Measurements from ENCODE around the gene MSRB3.

The MSRB3 gene

DNA sequence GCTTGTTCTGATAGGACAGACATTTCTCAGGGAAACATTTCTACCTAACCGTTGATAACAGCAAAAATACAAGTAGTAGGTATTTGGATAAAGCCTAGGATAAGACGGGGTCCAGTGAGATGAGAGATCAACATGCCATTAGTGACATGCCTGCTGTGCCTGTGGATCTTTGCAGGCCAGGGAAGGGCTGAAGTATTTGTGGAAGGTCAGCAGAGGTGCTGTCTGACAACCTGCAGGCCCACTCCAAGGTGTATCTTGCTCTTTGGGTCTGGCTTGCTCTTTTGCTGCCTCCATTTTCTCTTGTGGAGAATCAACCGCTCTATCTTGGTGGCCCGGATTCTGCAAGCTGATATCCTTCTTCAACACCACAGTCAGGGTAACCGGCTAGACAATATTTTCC lies 46.7 kb downstream of the MSRB3 start:
- no peak for DNase-seq (ENCODE audit: low read depth in 3 of 3)

DNA sequence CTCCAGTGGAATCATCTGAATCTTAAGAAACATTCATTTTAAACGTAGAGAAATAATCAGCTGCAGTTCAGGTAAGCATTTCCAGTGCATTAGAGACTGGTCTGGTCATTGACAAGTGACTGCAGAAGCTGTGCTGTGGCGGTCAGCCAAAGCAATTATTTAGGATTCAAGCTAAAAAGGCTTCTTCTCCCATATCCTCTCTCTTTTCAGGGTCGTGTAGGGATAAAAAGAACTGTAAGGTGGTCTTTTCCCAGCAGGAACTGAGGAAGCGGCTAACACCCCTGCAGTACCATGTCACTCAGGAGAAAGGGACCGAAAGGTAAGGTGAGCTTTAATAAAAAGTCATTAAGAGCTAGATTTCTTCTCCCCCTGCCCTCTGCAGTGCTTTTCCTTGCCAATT lies 48.1 kb downstream of the MSRB3 start:
- DNase-seq (ENCODE audit: low read depth in 3 of 3), result no peak

DNA sequence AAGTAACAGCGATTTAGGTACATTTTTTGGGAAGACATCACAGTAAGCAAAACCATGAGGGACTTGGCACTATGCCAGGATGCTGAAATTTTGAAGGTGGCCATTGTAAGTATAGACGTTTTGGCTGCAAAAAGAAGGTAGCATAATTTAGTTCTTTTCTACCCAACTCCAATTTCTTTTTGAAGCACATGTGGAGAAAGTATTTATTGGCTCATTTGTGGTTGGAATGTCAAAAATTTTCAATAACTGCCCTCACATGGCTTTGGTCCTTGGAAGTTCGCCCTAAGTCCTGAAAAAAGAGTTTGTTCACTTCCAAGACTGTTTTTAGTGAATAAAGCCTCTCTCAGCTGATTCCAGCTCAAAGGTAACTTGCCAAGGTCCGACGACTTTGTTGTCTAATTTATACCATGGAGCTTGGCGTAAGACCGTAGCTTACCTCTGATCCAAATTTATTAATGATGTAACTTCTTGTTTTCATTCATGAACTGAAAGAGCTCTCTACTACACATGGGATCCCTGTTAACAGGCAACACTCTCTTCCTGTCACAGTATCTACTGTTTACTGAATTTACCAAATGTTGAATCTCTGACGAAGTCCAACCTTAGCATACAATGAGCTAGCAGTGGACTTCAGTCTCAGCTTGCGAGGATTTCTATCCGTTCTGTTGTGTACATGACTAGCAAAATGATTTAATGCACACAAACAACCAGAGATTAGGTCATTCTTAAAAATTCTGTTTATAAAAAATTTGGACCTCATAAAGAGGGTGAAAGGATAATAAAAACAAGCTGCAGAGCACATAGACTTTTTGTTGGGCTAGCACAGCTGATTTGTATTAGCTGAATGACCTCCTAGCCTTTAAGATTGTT lies 49.0 kb downstream of the MSRB3 start:
- no peak for DNase-seq (ENCODE audit: low read depth in 3 of 3)

DNA sequence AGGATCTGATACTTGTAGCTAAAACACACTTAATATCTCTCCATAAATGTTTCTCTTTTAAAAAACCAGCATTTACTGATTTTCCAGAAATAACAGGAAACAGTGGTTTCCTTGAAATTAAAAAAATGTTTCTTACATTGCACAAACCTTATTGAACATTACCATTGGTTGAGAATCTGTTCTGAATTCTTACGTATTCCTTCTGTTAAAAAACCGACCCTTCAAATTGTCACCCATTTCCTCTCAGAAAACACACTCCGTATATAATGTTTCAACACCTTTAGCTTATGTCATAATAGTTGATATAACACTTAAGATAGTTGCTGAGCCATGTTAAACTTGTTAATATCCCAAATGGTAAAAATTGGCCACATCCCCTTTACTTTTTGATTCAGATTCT lies 51.2 kb downstream of the MSRB3 start:
- no peak for DNase-seq (ENCODE audit: low read depth in 3 of 3)

DNA sequence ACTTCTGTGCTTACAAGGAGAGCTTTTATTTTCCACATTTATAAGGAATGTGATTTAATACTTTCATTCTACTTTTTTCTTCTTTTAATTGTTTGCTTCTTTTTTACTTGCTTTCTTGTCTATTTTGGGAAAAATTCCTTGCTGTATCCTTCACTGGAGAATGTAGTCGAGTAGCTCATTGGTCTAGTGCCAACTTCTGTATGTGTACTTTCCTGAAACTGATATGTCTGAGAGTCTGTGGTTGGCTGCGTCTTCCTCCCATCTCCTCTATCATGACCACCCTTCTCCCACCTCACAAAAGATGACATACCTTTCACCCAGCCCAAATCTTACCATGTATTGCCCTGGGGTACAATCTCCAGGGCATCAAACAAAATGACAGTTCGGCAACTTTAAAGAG lies 51.8 kb downstream of the MSRB3 start:
- no peak for DNase-seq (ENCODE audit: low read depth in 3 of 3)

DNA sequence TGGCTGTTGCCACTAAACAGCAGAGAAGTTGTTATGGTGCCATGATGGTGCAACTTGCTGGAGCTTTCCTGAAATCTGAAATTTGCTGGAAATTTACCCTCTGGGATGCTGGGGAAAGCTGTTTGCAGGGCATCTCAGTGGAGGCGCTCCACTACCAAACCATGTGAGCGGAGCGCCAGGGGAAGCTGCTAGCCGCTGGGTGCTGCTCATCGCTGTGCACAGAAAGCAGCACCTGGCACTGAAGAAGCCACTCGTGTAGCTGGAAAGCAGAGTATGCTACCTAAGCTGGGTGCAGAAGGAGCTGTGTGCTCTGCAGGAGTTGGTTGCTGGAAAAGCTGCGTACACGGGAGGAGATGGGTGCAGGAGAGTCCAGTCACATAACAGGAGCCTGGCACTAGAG lies 53.0 kb downstream of the MSRB3 start:
- no peak for DNase-seq (ENCODE audit: low read depth in 3 of 3)

DNA sequence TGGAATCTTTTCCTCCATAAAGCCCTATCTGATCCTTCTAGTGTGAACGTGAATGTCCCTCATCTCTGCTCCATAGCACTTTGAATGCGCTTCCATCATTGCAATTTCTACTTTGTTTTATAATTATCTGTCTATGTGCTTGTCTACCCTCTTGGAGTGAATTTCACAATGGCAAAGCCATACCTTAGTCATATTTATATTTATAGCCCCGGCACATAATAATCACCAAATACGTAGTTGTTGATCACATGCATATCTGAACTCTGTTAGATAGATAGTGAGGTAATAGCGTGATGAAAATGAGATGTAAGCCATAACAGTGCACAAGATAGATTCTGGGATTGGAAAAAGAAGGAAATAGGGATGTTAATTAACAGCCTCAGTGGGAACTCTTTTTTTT lies 55.2 kb downstream of the MSRB3 start:
- DNase-seq (ENCODE audit: low read depth in 3 of 3), result no peak

DNA sequence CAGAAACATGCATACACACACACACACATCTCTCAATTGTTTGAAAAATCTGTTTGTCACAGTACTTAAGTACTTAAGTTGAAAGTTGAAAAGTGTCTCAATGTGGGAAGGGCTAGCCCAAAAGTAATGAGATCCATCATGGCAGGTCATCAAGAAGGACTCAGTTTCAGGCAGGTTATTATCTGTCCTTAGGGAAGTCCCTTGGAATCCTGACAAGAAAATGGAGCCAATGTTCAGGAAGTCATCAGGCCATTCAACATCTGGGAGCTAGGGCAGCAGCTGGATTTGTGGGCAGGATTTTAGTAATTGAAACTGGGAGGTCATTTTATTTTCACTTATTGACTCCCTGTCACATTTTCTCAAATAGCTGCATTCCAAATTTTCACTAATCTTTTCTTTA lies 56.0 kb downstream of the MSRB3 start:
- no peak for DNase-seq (ENCODE audit: low read depth in 3 of 3)

DNA sequence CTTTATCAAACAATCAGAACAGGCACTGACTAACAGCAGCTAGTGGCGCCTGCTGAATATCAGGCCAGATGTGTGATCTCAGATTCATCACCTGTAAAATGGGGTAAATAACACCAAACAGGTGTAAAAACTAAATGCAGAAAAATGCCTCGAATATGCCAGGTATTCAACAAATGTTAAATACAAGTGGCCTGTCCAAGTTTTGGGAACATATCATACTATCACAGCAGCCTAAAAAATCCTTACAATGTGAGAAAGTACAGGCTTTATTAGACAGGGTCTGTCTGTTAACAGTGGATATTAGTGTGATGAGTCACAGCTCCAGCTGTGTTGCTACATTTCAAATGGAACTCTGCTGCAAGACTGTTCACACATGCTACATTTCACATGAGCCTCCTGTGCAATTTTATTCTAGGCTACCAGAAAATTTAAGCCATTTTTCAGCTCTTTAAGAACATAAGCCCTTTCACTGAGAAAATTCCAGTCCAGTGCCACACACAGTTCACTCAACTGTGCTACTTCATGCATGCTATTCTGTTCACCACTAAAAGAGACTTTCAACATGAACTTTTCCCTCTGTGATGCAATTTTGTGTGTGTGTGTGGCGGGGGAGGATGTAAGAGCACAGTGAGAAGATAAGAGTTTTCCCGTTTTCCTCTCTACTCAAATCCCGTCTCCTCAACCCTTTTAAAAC lies 56.7 kb downstream of the MSRB3 start:
- DNase-seq (ENCODE audit: low read depth in 3 of 3), result no peak

DNA sequence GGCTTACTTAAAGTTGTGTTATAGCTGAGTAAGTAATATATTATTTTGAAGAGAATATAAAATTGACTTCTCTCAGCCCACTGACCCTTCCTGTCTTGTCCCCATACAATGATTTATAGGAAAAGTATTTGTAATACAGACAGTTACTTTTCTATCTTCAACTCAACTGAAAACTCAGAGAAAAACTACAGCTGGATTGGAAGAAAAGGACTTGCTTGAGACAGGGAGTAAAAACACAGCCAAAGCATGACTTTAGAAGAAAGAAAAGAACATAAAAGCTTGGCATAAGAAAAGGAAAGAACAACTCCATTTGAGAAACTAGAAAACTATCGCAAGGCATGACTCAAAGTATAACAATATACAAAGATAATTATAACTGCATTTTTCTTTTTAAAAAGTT lies 57.5 kb downstream of the MSRB3 start:
- DNase-seq (ENCODE audit: low read depth in 3 of 3), result no peak

DNA sequence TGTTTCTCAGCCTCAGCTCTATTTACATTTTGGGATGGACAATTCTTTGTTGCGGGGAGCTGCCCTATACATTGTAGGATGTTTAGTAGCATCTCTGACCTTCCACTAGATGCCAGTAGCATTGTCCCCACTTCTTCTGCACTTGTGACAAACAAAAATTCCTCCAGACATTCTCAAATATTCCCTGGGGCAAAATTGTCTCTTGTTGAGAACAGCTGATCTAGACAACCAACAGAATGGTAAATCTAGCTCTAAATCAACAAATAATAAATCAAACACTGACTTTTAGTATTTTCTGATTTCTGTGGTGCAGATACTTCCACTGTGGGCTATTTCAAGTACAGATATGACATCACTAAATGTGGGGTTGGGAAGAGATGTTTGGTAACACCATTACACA lies 60.7 kb downstream of the MSRB3 start:
- DNase-seq (ENCODE audit: low read depth in 3 of 3), result no peak

DNA sequence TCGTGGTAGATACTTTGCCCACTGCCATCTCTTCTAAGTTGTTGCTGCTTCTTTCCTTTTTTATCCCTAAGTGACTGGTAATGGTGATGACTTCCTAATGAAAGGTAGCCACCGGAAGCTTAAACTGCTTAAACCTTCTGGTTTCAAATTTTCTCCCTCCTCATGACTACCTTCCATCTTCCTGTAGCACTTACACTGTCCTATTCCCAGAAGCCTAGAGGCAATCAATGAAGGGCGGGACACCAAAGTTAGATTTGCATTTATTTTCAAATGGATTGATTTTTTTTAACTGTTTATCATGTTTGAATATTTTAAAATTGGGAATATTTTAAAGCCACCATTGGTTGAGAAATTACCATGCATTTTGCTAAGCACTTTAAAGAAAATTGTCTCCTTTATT lies 64.7 kb downstream of the MSRB3 start:
- no peak for DNase-seq (ENCODE audit: low read depth in 3 of 3)

DNA sequence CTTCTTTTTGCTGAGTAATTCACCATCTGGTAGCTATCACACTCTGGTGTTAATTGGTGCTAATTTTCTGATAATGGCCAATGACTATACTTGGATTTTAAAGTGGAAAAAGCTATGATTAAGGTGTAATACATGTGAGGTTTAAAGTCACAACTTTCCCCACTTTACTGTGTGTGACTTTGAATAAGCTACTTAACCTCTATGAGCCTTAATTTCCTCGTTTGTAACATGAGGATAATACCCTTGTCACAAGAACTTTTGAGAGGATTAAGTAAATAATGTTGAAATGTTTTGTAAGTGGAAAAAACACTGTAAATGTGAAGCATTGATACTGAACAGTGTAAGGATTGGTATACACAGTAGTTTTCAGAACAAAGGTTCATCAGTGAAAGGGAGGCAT lies 65.3 kb downstream of the MSRB3 start:
- DNase-seq (ENCODE audit: low read depth in 3 of 3), result no peak

DNA sequence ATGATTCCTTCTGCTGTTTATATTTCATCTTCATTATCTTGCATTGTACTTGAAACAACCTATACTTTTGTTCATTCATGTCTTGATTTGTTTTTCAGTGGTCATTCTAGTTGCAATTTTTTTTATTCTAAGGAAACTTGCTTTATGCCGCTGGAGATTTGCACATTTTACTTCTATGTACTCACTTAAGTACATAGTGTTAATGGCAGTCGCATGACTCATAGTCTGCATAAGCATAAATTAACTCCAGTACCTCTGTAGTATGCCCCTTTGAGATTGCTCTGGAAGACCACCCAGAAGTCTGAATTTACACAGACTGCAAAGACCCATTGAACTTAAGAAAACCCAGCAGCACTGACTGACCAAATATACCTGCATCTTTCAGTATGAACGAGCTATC lies 77.0 kb downstream of the MSRB3 start:
- no peak for DNase-seq (ENCODE audit: low read depth in 3 of 3)

DNA sequence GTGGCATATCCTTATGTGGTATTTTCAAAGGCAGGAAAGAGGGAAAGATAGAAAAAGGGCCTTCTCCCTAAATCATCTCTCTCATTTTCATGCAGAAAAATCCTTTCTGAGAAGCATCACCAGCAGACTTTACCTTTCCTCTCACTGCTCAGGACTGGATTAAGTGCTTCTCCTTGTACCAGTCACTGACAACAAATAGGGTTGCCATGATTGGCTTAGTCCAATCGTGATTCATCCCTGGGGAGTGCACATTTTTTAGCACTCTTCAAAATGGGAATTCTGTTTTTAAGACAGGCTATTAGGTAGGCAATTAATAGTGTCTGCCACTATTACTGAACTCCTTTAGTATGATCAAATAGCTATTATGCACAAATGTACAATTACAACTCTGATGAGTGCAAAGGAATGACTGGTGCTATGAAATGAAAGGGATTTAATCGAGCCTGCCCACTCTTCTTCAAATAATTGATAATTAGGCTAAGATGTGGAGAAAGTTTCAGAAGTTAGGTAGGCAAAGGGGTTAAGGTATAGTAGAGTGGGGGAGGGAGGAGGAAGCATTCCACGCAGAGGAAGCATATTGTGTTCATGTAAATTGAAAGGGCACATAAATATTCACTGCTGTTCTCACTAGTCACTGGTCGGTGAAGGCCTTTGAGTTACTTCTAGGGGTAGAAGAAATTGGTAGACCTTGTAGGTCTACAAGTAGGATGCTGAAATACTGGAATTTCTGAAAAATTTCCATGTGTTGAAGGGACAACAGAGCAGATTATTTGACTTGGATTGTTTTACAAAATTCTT lies 84.0 kb downstream of the MSRB3 start:
- no peak for DNase-seq (ENCODE audit: low read depth in 3 of 3)

DNA sequence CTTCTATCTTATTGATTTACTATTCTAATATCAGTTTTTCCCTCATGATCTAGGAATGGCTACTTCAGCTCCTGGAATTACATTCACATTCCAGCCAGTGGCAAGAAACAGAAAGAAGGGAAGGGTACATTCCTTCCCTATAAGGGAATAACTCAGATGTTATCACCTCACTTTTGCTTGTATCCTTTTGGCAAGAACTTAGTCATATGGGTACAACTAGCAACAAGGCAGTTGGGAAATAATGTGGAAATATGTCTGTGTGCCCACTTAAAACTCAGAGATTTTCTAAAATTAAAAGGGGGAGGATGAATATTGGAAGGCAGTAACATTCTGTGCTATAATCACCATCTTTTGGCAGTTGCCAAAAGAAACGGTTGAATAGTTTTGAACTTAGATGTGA lies 85.6 kb downstream of the MSRB3 start:
- DNase-seq (ENCODE audit: low read depth in 3 of 3), result no peak

DNA sequence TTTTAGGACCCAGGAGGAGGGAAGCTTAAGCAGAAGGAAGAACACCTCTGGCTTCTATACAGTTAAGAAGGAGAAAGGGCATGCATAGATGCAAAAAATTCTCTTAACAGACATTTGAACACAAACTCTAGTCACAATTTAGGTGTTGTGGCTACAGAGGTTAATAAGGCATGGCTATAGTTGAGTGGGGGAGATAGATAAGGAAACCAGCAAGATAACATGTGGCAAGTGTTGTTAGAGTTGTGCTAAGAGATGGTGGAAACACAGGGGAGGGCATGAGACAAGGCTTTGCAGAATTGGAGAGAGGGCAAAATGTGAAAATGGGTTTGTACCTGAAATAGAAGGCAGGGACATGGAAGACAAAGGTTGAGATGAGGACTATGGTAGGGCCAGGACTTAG lies 88.9 kb downstream of the MSRB3 start:
- no peak for DNase-seq (ENCODE audit: low read depth in 3 of 3)

DNA sequence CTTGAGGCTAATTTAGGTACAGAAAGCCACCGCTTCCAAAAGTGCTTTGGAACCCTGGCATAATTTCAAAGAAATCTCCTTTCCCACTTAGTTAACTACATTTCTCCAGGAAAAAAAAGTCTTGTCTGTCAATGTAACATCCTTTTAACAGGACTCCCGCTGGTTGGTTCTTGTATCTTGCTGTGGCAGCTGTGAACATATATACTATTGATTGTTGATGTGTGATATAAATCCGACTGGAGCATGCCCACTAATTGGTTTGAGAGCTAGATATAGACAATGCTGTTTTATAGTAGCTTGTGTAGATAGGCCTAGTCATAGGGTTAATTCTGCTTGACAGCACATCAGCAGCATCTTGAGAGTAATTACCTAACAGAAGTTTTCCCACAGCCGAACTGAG lies 89.6 kb downstream of the MSRB3 start:
- DNase-seq (ENCODE audit: low read depth in 3 of 3), result no peak

DNA sequence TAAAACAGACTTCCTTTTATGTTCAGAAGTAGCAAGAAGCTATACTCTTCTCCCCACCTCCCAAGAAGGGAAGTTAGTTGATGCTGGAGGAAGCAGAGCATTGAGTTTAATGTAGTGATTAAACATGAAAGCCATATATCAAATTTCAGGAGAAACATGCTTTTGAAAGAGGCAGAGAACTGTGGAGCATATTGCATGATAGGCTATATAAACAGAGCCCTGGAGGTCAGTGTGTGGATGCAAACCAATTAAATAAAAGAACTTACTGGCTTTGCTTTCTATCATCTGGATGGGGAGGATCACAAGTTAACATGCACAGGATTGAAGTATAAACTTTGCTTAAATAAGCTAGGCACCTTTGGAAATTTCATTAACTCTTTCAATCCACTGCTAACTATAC lies 94.1 kb downstream of the MSRB3 start:
- DNase-seq (ENCODE audit: low read depth in 3 of 3), result no peak

DNA sequence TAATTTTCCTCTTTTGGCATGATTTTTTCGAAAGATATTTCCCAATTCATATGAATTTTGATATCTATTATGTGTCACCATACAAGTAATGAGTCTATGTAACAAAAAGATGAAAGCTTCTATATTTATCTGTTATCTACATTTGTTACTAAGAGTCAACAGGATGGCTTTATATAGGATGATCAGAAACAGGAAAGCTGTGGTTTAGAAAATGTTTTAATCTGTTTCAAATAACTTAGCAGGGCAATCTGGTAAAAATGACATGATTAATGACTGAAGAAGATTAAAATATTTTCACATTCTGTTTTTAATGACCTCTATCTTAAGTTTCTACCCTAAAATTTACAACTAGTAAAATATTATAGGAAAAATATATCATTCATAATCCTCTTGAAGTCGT lies 105.8 kb downstream of the MSRB3 start:
- no peak for DNase-seq (ENCODE audit: low read depth in 3 of 3)

DNA sequence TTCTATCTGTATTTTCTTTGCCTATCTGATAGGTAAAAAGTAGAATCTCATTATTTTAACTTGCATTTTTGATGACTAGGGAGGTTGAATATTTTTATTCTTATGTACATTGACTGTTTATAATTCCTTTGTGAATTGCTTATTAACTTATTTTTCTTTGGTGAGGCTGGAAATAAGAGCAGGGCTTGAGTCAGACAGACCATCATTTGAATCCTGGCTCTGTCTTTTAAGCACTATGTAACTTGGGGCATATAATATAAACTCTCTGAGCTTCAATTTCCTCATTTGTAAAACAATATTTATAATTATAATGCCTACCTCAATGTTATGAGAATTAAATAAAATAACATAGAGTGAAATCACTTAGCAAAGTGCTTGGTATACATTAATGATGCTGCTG lies 108.9 kb downstream of the MSRB3 start:
- DNase-seq (ENCODE audit: low read depth in 3 of 3), result no peak

DNA sequence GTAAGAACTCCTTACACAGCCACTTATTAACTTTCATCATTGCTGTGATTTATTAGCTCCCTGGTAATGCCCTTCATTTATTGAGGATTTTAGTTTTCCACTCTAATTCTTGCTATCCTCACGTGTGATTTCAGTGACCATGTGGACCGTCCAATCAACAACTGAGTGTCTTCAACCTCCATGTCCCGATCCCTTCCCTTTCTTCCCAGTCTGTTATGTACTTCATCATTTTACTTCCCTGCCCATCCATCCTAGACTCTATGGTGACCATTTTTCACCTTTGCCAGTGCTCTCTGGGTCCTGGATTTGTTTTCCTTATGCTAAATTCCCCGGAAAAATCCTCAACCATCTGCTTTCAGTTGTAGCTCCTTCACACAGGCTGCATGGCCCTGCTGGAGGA lies 111.0 kb downstream of the MSRB3 start:
- DNase-seq (ENCODE audit: low read depth in 3 of 3), result no peak

DNA sequence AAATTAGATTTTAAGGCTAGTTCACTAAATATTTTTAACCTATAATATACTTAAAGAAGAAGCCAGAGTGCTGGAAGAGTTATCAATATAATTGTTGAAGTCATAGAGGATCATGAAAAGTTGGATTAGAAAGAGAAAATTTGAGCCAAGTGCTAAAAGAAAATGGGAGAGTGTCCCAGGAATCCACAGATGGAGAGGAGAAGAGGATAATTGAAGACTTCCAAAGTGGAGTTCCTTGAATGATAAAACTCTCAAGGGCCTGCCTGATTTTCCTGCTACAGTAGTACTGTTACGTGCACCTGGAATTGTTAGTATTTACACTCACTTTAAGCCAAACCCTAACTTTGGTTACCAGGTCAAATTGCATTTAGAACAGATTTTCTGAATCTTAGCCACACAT lies 113.2 kb downstream of the MSRB3 start:
- DNase-seq (ENCODE audit: low read depth in 3 of 3), result no peak

Measured in stimulated activated CD4-positive, alpha-beta T cell treated with anti-CD3 and anti-CD28 coated beads, TNF-alpha, amount 100 ng/mL, for 4 hours (primary cell).